Stimulated activated effector memory CD8-positive, alpha-beta T cell treated with anti-CD3 and anti-CD28 coated beads, Interleukin-12 subunit alpha, Interleukin-12 subunit beta, amount 100 ng/mL, for 72 hours (primary cell): ENCODE data around the gene GRPEL1.

Experiments
- ATAC-seq: fragments of 150-1000 bp; cut with Tn5 transposase; 2 replicates; pipeline ENCODE4 v1.10.0; 2021
- DNase-seq, 2 donors: peaks; one replicate each; pipeline ENCODE4 v3.0.0; 2021 to 2022; ENCODE audit warnings: low spot score in 2 of 2
- H3K27ac Mint-ChIP-seq: one replicate; pipeline ENCODE4 v1.8.0; 2022; ENCODE audit warnings: mild to moderate bottlenecking, mixed read lengths
- H3K36me3 Mint-ChIP-seq: one replicate; pipeline ENCODE4 v1.8.0; 2022; ENCODE audit warnings: mild to moderate bottlenecking, mixed read lengths
- H3K4me1 Mint-ChIP-seq: one replicate; pipeline ENCODE4 v1.8.0; 2022; ENCODE audit warnings: mixed read lengths
- H3K4me3 Mint-ChIP-seq: one replicate; pipeline ENCODE4 v1.8.0; 2022; ENCODE audit warnings: mild to moderate bottlenecking, mixed read lengths
- H3K9me3 Mint-ChIP-seq: one replicate; pipeline ENCODE4 v1.8.0; 2022; ENCODE audit warnings: mixed read lengths

The GRPEL1 gene

DNA sequence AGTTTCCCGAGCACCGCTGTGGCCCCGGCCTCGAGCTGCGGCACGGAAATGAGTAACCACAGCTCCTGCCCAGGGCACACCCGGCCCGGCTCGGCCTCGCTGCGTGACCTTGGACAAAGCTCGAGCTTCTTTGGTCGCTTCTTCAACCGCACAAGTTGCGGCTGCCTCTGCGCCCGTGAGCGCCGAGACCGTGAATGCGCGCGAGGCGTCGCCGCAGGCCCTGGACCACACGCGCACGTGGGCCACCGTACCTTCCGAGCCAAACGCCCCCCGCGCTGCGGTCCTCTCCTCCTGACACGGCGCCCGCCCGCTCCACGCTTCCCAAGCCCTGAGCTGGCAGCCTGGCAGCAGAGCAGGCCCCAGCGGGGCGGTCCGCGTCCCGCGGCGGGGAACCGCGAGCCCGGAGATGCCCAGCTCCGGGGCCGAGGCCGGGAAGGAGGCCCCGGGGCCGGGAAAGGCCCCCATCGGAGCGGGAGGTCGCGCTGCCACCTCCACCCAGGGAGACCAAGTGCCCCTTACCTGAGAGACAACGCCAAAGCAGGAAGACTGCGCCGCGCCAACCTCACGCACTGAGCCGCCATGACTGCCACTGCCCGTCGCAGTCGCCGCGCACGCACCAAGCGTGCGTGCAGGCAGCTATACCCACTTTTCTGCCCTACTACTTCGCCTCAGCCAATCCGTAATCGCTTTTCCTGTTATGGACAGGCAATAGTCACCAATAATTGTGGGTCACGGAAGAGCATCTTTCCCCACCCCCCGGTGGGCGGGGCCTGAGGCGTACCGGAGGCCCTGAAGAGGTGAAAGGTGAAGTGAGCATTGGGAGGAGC lies at the start of gene GRPEL1:
Gene GRPEL1 (minus strand): TSS at position 613 of the 827 bp plus-strand sequence. CDS start 32 bp downstream, at position 581.
- peaks cover 52% of the 10 kb centered on the region for H3K4me1 Mint-ChIP-seq
- peak; percentile 96 for ATAC-seq

GRCh38 chr4:7116705-7117104 lies 48.8 kb upstream of the GRPEL1 start:
- Mint-ChIP-seq H3K36me3 (no peaks in the 10 kb centered on the region), H3K4me3 (no peak overlapping the region), H3K27ac (no peak overlapping the region), H3K9me3 (peaks cover 8% of the 10 kb centered on the region), H3K4me1 (no peaks in the 10 kb centered on the region)
- ATAC-seq = no peak
- no peak for DNase-seq

More for the DNA sequence above, at the start of gene GRPEL1:
- Mint-ChIP-seq H3K4me3 (peak within 1 kb of the TSS; percentile 95), H3K36me3 (peaks cover 56% of the 10 kb centered on the region), H3K9me3 (no peaks in the 10 kb centered on the region), H3K27ac (peak within 1 kb of the TSS; percentile 90)
- peak; percentile 99 to 100 for DNase-seq

GRCh38 chr4:7115557-7116340 lies 47.9 kb upstream of the GRPEL1 start:
- H3K27ac Mint-ChIP-seq = no peak overlapping the region
- no peaks in the 10 kb centered on the region for H3K4me1 Mint-ChIP-seq
- peaks cover 8% of the 10 kb centered on the region for H3K9me3 Mint-ChIP-seq
- no peak overlapping the region for H3K4me3 Mint-ChIP-seq
- H3K36me3 Mint-ChIP-seq = no peaks in the 10 kb centered on the region
- DNase-seq (no peak), ATAC-seq (no peak)

- Mint-ChIP-seq H3K27ac (no peak overlapping the region), H3K4me1 (no peaks in the 10 kb centered on the region), H3K36me3 (no peaks in the 10 kb centered on the region), H3K9me3 (peaks cover under 1% of the 10 kb centered on the region), H3K4me3 (no peak overlapping the region)
- DNase-seq (no peak), ATAC-seq (no peak)
These were observed 44.8 kb upstream of the GRPEL1 start for GRCh38 chr4:7112656-7113055.

GRCh38 chr4:7111441-7111840 lies 43.6 kb upstream of the GRPEL1 start:
- H3K4me1 Mint-ChIP-seq = no peaks in the 10 kb centered on the region

DNA sequence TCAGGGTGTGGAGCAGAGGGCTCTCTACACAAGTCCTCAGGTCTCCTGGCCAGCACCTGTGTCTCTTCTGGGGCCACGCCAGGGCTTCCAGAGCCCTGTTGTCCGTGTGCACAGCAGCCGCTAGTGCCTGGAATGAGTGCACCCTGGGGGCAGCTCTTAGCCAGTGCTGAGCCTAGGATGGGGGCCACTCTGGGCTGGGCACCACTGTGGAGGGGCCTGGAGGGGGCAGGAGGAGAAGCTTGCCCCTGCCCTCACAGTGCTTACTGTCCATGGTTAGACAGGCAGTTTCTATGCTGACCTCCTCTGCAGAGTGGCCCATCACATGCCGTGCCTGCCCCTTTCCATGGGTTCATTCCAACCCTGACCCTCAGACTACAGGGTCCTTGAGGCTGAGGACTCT lies 42.7 kb upstream of the GRPEL1 start:
- DNase-seq (no peak), ATAC-seq (peak; percentile 20)
- no peak overlapping the region for H3K4me3 Mint-ChIP-seq
- no peaks in the 10 kb centered on the region for H3K9me3 Mint-ChIP-seq
- no peaks in the 10 kb centered on the region for H3K36me3 Mint-ChIP-seq
- H3K27ac Mint-ChIP-seq = no peak overlapping the region
- H3K4me1 Mint-ChIP-seq = no peaks in the 10 kb centered on the region

More at GRCh38 chr4:7111441-7111840, 43.6 kb upstream of the GRPEL1 start:
- Mint-ChIP-seq H3K4me3 (no peak overlapping the region), H3K27ac (no peak overlapping the region), H3K9me3 (no peaks in the 10 kb centered on the region), H3K36me3 (no peaks in the 10 kb centered on the region)
- no peak for DNase-seq
- ATAC-seq = no peak

- DNase-seq (no peak), ATAC-seq (no peak)
- no peaks in the 10 kb centered on the region for H3K36me3 Mint-ChIP-seq
- H3K9me3 Mint-ChIP-seq = no peaks in the 10 kb centered on the region
- H3K4me1 Mint-ChIP-seq = no peaks in the 10 kb centered on the region
- peak overlapping the region; percentile 61 for H3K27ac Mint-ChIP-seq
- no peak overlapping the region for H3K4me3 Mint-ChIP-seq
These were observed 41.3 kb upstream of the GRPEL1 start for GRCh38 chr4:7109169-7109568.

DNA sequence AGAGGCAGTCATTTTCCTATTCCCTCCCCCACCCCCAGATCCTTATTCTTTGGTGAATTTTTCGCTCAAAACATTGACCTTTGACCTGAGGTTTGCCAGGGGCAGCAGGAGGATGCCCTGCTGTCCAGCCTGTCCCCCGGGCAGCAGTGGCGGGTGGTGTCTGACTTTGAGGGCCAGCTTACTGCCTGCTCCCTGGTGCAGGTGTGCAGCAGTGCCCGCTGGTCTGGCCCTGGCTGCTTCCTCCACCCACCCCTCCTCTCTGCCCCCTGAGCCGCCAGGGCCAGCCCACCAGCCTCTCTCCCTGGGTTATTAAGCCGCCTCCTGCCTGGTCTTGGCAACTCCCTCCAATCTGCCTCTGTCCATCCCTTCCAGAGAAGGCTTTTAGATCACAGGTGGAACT lies 40.8 kb upstream of the GRPEL1 start:
- Mint-ChIP-seq H3K9me3 (no peaks in the 10 kb centered on the region), H3K4me1 (peaks cover 2% of the 10 kb centered on the region), H3K36me3 (no peaks in the 10 kb centered on the region), H3K27ac (peak overlapping the region; percentile 61), H3K4me3 (no peak overlapping the region)
- DNase-seq = no peak
- no peak for ATAC-seq

DNA sequence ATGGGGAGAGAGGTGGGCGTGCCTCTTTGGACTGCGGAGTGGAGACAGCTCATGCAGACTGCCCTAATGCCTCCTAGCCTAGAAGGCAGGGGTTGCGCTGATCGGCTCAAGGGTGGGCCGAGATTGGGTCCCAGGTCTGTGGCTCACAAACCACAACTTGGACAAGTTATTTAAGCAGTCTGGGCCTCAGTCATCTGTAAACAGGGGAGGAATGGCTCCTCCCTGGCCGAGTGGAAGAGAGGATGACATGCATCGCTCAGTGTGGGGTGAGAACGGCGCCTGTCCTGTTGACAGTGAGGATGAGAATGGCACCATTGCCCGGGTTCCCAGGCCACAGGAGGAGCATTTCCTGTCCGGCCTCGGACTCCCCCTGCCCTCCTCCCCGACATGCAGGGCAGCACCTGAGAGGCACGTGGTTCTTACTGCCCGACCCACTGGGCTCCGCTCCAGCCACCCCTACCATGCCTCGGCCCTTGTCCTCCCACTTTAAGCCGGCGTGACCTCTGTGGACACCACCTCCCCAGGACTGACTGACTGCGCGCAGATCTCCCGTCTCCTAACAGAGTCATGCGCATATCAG lies 40.3 kb upstream of the GRPEL1 start:
- Mint-ChIP-seq H3K27ac (no peak overlapping the region), H3K4me1 (peaks cover 7% of the 10 kb centered on the region), H3K4me3 (no peak overlapping the region), H3K9me3 (no peaks in the 10 kb centered on the region), H3K36me3 (no peaks in the 10 kb centered on the region)
- DNase-seq (no peak), ATAC-seq (no peak)

GRCh38 chr4:7107166-7107905 lies 39.5 kb upstream of the GRPEL1 start:
- no peak overlapping the region for H3K27ac Mint-ChIP-seq
- DNase-seq (no peak), ATAC-seq (no peak)
- no peak overlapping the region for H3K4me3 Mint-ChIP-seq
- H3K36me3 Mint-ChIP-seq = no peaks in the 10 kb centered on the region
- H3K9me3 Mint-ChIP-seq = no peaks in the 10 kb centered on the region
- peaks cover 15% of the 10 kb centered on the region for H3K4me1 Mint-ChIP-seq

GRCh38 chr4:7105276-7105675 lies 37.4 kb upstream of the GRPEL1 start:
- no peaks in the 10 kb centered on the region for H3K36me3 Mint-ChIP-seq
- DNase-seq = no peak
- H3K4me3 Mint-ChIP-seq = no peak overlapping the region
- ATAC-seq = no peak
- no peak overlapping the region for H3K27ac Mint-ChIP-seq
- H3K9me3 Mint-ChIP-seq = no peaks in the 10 kb centered on the region
- H3K4me1 Mint-ChIP-seq = peaks cover 23% of the 10 kb centered on the region

- no peaks in the 10 kb centered on the region for H3K9me3 Mint-ChIP-seq
- ATAC-seq (no peak), DNase-seq (no peak)
- no peak overlapping the region for H3K27ac Mint-ChIP-seq
- H3K36me3 Mint-ChIP-seq = no peaks in the 10 kb centered on the region
- peak overlapping the region; percentile 91 for H3K4me3 Mint-ChIP-seq
- peaks cover 23% of the 10 kb centered on the region for H3K4me1 Mint-ChIP-seq
These were observed 36.6 kb upstream of the GRPEL1 start for GRCh38 chr4:7104366-7105031.

- Mint-ChIP-seq H3K27ac (peak overlapping the region; percentile 79), H3K4me1 (peaks cover 23% of the 10 kb centered on the region), H3K9me3 (no peaks in the 10 kb centered on the region), H3K4me3 (peak overlapping the region; percentile 91), H3K36me3 (no peaks in the 10 kb centered on the region)
- ATAC-seq = no peak
- peak in 1 of 2 donors; percentile 52 for DNase-seq
These were observed 35.9 kb upstream of the GRPEL1 start for GRCh38 chr4:7103607-7104365.

- H3K4me1 Mint-ChIP-seq = peaks cover 23% of the 10 kb centered on the region
- H3K9me3 Mint-ChIP-seq = no peaks in the 10 kb centered on the region
- H3K4me3 Mint-ChIP-seq = peak overlapping the region; percentile 91
- no peaks in the 10 kb centered on the region for H3K36me3 Mint-ChIP-seq
- H3K27ac Mint-ChIP-seq = peak overlapping the region; percentile 79
- DNase-seq (peak; percentile 73 to 88), ATAC-seq (peak; percentile 90)
These were observed 35.3 kb upstream of the GRPEL1 start for GRCh38 chr4:7103031-7103606.
